ENCODE measurements around the gene SFTA2. TPM values are rescaled to one million over a fixed set of nuclear protein-coding genes. Genes with fewer than 3 reads are reported as not detected.

The SFTA2 gene
- polyA plus RNA-seq, 1 donor (not counting 4 experiments of a cell fraction or from before 2014, with no cell fraction given): not detected

- peaks cover 87% of the 10 kb centered on the region for H3K79me2 ChIP-seq (ENCODE audit: control insufficient read depth, insufficient read depth, low read length)
- H3K4me3 ChIP-seq (ENCODE audit: control insufficient read depth in 2 of 3, extremely low read depth in 1 of 3, insufficient read depth in 2 of 3, low read depth in 1 of 3, low read length in 3 of 3): no peak overlapping the region
- H3K4me2 ChIP-seq (ENCODE audit: control insufficient read depth, extremely low read depth, insufficient read depth, low read depth, low read length): no peak overlapping the region
- H3K27ac ChIP-seq (ENCODE audit: control insufficient read depth, insufficient read depth, low read length): peak overlapping the region; percentile 22
- H3K9me3 ChIP-seq (ENCODE audit: control insufficient read depth, low read depth, low read length): no peaks in the 10 kb centered on the region
- peaks cover 30% of the 10 kb centered on the region for H4K20me1 ChIP-seq (ENCODE audit: control insufficient read depth, extremely low read depth, insufficient read depth, low read length)
- dilution Hi-C loops (cut with MboI; ENCODE audit: extremely low pct_ligation_motif_present, low sequenced_read_pairs): no loop called here
- TF ChIP-seq CTCF (optimal IDR thresholded peaks at IDR 0.05 in 1 of 3, IDR thresholded peaks at IDR 0.05 in 1 of 3, conservative IDR thresholded peaks at IDR 0.05 in 1 of 3; ENCODE audit: extremely low read depth in 1 of 3, insufficient read depth in 2 of 3, low read length in 3 of 3): no peak
- no peak for TF ChIP-seq EZH2 (IDR thresholded peaks at IDR 0.05; ENCODE audit: low read length)
- H3K9me1 ChIP-seq (ENCODE audit: control insufficient read depth, extremely low read depth, insufficient read depth, low read length): peaks cover 8% of the 10 kb centered on the region
- H3K36me3 ChIP-seq (ENCODE audit: control insufficient read depth in 2 of 2, extremely low read depth in 1 of 2, insufficient read depth in 2 of 2, low read length in 2 of 2): peaks cover 47 to 49% of the 10 kb centered on the region in 2 experiments
- H3K9ac ChIP-seq (ENCODE audit: control insufficient read depth, extremely low read depth, insufficient read depth, low read length): no peak overlapping the region
- peaks cover 55% of the 10 kb centered on the region for H3K4me1 ChIP-seq (ENCODE audit: control insufficient read depth, extremely low read depth, insufficient read depth, low read length)
- no peak for FAIRE-seq
- no peak overlapping the region for H2AFZ ChIP-seq (ENCODE audit: control insufficient read depth, low read length)
- no peak for DNase-seq (ENCODE audit: low read depth, low spot score)
- no peaks in the 10 kb centered on the region for H3K27me3 ChIP-seq (ENCODE audit: control insufficient read depth, extremely low read depth, insufficient read depth, low read length)
These were observed 42.5 kb downstream of the SFTA2 start for GRCh38 chr6:30889496-30889885.

GRCh38 chr6:30888816-30889495 is 43.0 kb downstream of the SFTA2 start:
- FAIRE-seq (no peak), DNase-seq (ENCODE audit: low read depth, low spot score) (no peak)
- no peaks in the 10 kb centered on the region for H3K27me3 ChIP-seq (ENCODE audit: control insufficient read depth, extremely low read depth, insufficient read depth, low read length)
- no peaks in the 10 kb centered on the region for H3K9me3 ChIP-seq (ENCODE audit: control insufficient read depth, low read depth, low read length)
- H3K4me3 ChIP-seq (ENCODE audit: control insufficient read depth in 2 of 3, extremely low read depth in 1 of 3, insufficient read depth in 2 of 3, low read depth in 1 of 3, low read length in 3 of 3): no peak overlapping the region
- peaks cover 30% of the 10 kb centered on the region for H4K20me1 ChIP-seq (ENCODE audit: control insufficient read depth, extremely low read depth, insufficient read depth, low read length)
- H3K36me3 ChIP-seq (ENCODE audit: control insufficient read depth in 2 of 2, extremely low read depth in 1 of 2, insufficient read depth in 2 of 2, low read length in 2 of 2): peaks cover 44 to 45% of the 10 kb centered on the region in 2 experiments
- peaks cover 55% of the 10 kb centered on the region for H3K4me1 ChIP-seq (ENCODE audit: control insufficient read depth, extremely low read depth, insufficient read depth, low read length)
- dilution Hi-C loops (cut with MboI; ENCODE audit: extremely low pct_ligation_motif_present, low sequenced_read_pairs): no loop called here
- H3K27ac ChIP-seq (ENCODE audit: control insufficient read depth, insufficient read depth, low read length): peak overlapping the region; percentile 25
- peaks cover 82% of the 10 kb centered on the region for H3K79me2 ChIP-seq (ENCODE audit: control insufficient read depth, insufficient read depth, low read length)
- peaks cover 8% of the 10 kb centered on the region for H3K9me1 ChIP-seq (ENCODE audit: control insufficient read depth, extremely low read depth, insufficient read depth, low read length)
- H2AFZ ChIP-seq (ENCODE audit: control insufficient read depth, low read length): no peak overlapping the region
- no peak for TF ChIP-seq CTCF (optimal IDR thresholded peaks at IDR 0.05 in 1 of 3, IDR thresholded peaks at IDR 0.05 in 1 of 3, conservative IDR thresholded peaks at IDR 0.05 in 1 of 3; ENCODE audit: extremely low read depth in 1 of 3, insufficient read depth in 2 of 3, low read length in 3 of 3)
- no peak for TF ChIP-seq EZH2 (IDR thresholded peaks at IDR 0.05; ENCODE audit: low read length)
- no peak overlapping the region for H3K4me2 ChIP-seq (ENCODE audit: control insufficient read depth, extremely low read depth, insufficient read depth, low read depth, low read length)
- H3K9ac ChIP-seq (ENCODE audit: control insufficient read depth, extremely low read depth, insufficient read depth, low read length): no peak overlapping the region

Data from keratinocyte (primary cell).